ENCODE data around the gene USP6NL. TPM values are rescaled to one million over a fixed set of nuclear protein-coding genes. Genes with fewer than 3 reads are reported as not detected.

USP6NL gene
- total and polyA plus RNA-seq, 9 of the 15 experiments (the other 6 are each of a cell fraction or from before 2014, with no cell fraction given): 3.2 to 26.6 (median 19.8) TPM

DNA sequence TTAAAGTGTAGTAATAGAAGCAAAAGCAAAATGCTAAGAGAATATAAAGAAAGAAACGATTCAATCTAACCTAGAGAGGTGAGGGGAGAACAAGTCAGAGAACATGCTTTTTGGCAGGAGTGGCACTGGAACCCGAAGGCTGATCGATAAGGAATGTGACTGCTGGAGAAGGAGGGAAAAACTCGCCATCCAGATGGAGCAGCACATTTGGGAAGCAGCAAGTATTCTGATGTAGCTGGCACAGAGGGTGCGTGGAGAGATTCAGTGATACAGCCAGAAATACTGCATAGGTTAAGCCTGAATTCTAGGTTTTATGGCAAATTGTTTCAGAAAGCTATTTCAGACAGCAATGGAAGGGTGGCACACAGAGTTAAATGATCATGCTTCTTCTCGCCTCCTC lies 42.0 kb downstream of the USP6NL start:
- in situ Hi-C loops (cut with MboI): no loop called here
- DNase-seq (ENCODE audit: extremely low read depth in 1 of 4, low spot score in 3 of 4) (no peak), ATAC-seq (no peak), FAIRE-seq (no peak)
- Histone ChIP-seq H2AFZ (ENCODE audit: low read depth, low read length) (no peak overlapping the region), H3K4me2 (ENCODE audit: insufficient read depth, low read length) (no peak overlapping the region), H3K4me3 (no peak overlapping the region), H3K9ac (ENCODE audit: insufficient read depth in 1 of 2, low read depth in 2 of 2, low read length in 2 of 2) (no peak overlapping the region), H3K9me3 (replicated peaks; ENCODE audit: control insufficient read depth, insufficient read depth, low read depth, low read length) (no peaks in the 10 kb centered on the region), H3K9me1 (ENCODE audit: control insufficient read depth, insufficient read depth, low read length) (no peaks in the 10 kb centered on the region), H3K4me1 (replicated peaks in 1 of 2; ENCODE audit: control insufficient read depth in 2 of 2, insufficient read depth in 2 of 2, low read length in 2 of 2) (peaks cover 0 to 4% of the 10 kb centered on the region in 2 experiments; a peak in 3 of 5 replicates), H4K20me1 (replicated peaks; ENCODE audit: control insufficient read depth, insufficient read depth, low read length) (peaks cover 13% of the 10 kb centered on the region; the same call in 1 of the 2 replicates), H3K27ac (ENCODE audit: extremely low read depth, low read depth, low read length) (no peak overlapping the region), H3K27me3 (ENCODE audit: control insufficient read depth in 2 of 2, insufficient read depth in 2 of 2, low read length in 2 of 2) (no peaks in the 10 kb centered on the region), H3K36me3 (ENCODE audit: control insufficient read depth, insufficient read depth, low read length) (peaks cover 4% of the 10 kb centered on the region; the same call in 2 of the 3 replicates), H3K79me2 (ENCODE audit: control insufficient read depth, insufficient read depth, low read length) (peaks cover 96% of the 10 kb centered on the region)
- CTCF ChIA-PET (ENCODE audit: low intra/inter-chr PET ratio): no interaction called here
- TF ChIP-seq C11orf30 (IDR thresholded peaks at IDR 0.05; ENCODE audit: low read depth): no peak
- no peak for TF ChIP-seq POLR2AphosphoS5 (IDR thresholded peaks at IDR 0.05; ENCODE audit: control insufficient read depth, insufficient read depth, low read depth, low read length)
- TF ChIP-seq, protein P1, sequence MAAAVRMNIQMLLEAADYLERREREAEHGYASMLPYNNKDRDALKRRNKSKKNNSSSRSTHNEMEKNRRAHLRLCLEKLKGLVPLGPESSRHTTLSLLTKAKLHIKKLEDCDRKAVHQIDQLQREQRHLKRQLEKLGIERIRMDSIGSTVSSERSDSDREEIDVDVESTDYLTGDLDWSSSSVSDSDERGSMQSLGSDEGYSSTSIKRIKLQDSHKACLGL (CRISPR knock-in tag; IDR thresholded peaks at IDR 0.05; ENCODE audit: borderline replicate concordance, poor library complexity, severe bottlenecking): no peak
- TF ChIP-seq L3MBTL2 (IDR thresholded peaks at IDR 0.05): no peak
- TF ChIP-seq SIN3A (IDR thresholded peaks at IDR 0.05; ENCODE audit: borderline replicate concordance in 2 of 2, control insufficient read depth in 1 of 2, low read depth in 2 of 2, low read length in 2 of 2): no peak
- no peak for TF ChIP-seq YBX1 (IDR thresholded peaks at IDR 0.05)
- no peak for TF ChIP-seq ZNF561 (CRISPR knock-in tag; conservative IDR thresholded peaks at IDR 0.05)
- no peak for TF ChIP-seq JUNB (CRISPR knock-in tag; conservative IDR thresholded peaks at IDR 0.05)
- no peak for TF ChIP-seq ZKSCAN3 (CRISPR knock-in tag; IDR thresholded peaks at IDR 0.05)
- TF ChIP-seq, protein P2, sequence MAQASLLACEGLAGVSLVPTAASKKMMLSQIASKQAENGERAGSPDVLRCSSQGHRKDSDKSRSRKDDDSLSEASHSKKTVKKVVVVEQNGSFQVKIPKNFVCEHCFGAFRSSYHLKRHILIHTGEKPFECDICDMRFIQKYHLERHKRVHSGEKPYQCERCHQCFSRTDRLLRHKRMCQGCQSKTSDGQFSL (CRISPR knock-in tag; IDR thresholded peaks at IDR 0.05): no peak
- TF ChIP-seq, protein P2 (tag; IDR thresholded peaks at IDR 0.05): no peak
- no peak for TF ChIP-seq MAFG (tag; conservative IDR thresholded peaks at IDR 0.05)
- no peak for TF ChIP-seq CAMTA2 (CRISPR knock-in tag; conservative IDR thresholded peaks at IDR 0.05)
- TF ChIP-seq ZNF445 (CRISPR knock-in tag; IDR thresholded peaks at IDR 0.05; ENCODE audit: low read depth): no peak
- no peak for TF ChIP-seq RFX5 (IDR thresholded peaks at IDR 0.05; ENCODE audit: low read depth, low read length)
- no peak for TF ChIP-seq MXI1 (IDR thresholded peaks at IDR 0.05; ENCODE audit: low read depth, low read length)
- TF ChIP-seq, protein P3, sequence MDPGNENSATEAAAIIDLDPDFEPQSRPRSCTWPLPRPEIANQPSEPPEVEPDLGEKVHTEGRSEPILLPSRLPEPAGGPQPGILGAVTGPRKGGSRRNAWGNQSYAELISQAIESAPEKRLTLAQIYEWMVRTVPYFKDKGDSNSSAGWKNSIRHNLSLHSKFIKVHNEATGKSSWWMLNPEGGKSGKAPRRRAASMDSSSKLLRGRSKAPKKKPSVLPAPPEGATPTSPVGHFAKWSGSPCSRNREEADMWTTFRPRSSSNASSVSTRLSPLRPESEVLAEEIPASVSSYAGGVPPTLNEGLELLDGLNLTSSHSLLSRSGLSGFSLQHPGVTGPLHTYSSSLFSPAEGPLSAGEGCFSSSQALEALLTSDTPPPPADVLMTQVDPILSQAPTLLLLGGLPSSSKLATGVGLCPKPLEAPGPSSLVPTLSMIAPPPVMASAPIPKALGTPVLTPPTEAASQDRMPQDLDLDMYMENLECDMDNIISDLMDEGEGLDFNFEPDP (CRISPR knock-in tag; IDR thresholded peaks at IDR 0.05): no peak
- TF ChIP-seq SREBF2 (CRISPR knock-in tag; IDR thresholded peaks at IDR 0.05): no peak
- intact Hi-C loops (cut with micrococcal nuclease): no loop called here
- BruUV-seq (replicated peaks): no TSS peak
- 82% methylated on average over 6 of the region's 6 CpGs for WGBS (ENCODE audit: insufficient coverage, low coverage, missing lambda C conversion rate)
- POLR2A ChIA-PET: interaction anchor here (0.6 to 1.4 kb wide), 5 partner anchors 9 to 118 kb away, joined by 3 to 4 read pairs (median 4); no protein-coding TSS in a partner anchor
